Neural progenitor cell (in vitro differentiated cells): Measurements from ENCODE around the gene KCNE2. TPM values are rescaled to one million over a fixed set of nuclear protein-coding genes. Genes with fewer than 3 reads are reported as not detected.

Experiments
- DNase-seq: peaks from one replicate; pipeline ENCODE4 v3.0.0-alpha.2; 2016; ENCODE audit warnings: low spot score
- H2AFZ ChIP-seq: fragments of 200-600 bp; sonication (generic); replicated peaks from 2 replicates; pipeline ENCODE4 v1.6.1; 2016; ENCODE audit warnings: antibody characterized with exemption
- H3F3A ChIP-seq: fragments of 200-600 bp; sonication (generic); 2 replicates; pipeline ENCODE4 v1.6.1; 2016; ENCODE audit warnings: antibody characterized with exemption, low read depth
- H3K27ac ChIP-seq: fragments of 200-600 bp; sonication (generic); 2 replicates; pipeline ENCODE4 v1.5.1; 2016; ENCODE audit warnings: mild to moderate bottlenecking
- H3K27me3 ChIP-seq: fragments of 200-600 bp; sonication (generic); 2 replicates; pipeline ENCODE4 v1.6.1; 2016; ENCODE audit warnings: mild to moderate bottlenecking, moderate library complexity
- H3K36me3 ChIP-seq: fragments of 200-600 bp; sonication (generic); 2 replicates; pipeline ENCODE4 v1.5.1; 2016
- H3K4me1 ChIP-seq: fragments of 200-600 bp; sonication (generic); 2 replicates; pipeline ENCODE4 v1.6.1; 2016; ENCODE audit warnings: mixed run types
- H3K4me2 ChIP-seq: fragments of 200-600 bp; sonication (generic); 2 replicates; pipeline ENCODE4 v1.6.1; 2016
- H3K4me3 ChIP-seq: fragments of 200-600 bp; sonication (generic); 2 replicates; pipeline ENCODE4 v1.5.1; 2016
- H3K79me2 ChIP-seq: fragments of 200-600 bp; sonication (generic); 2 replicates; pipeline ENCODE4 v1.6.1; 2016; ENCODE audit warnings: low read depth
- H3K9ac ChIP-seq: fragments of 200-600 bp; sonication (generic); 2 replicates; pipeline ENCODE4 v1.6.1; 2016
- H3K9me3 ChIP-seq: fragments of 200-600 bp; sonication (generic); 2 replicates; pipeline ENCODE4 v1.5.1; 2016; ENCODE audit warnings: low read depth
- H4K20me1 ChIP-seq: fragments of 200-600 bp; sonication (generic); 2 replicates; pipeline ENCODE4 v1.6.1; 2016; ENCODE audit warnings: low read depth
- H3K27ac Mint-ChIP-seq: 3 replicates; pipeline ENCODE4 v1.8.0; 2021; ENCODE audit warnings: mixed read lengths
- H3K27me3 Mint-ChIP-seq: 2 replicates; pipeline ENCODE4 v1.8.0; 2022; ENCODE audit warnings: low read depth, mild to moderate bottlenecking, inconsistent platforms, moderate library complexity, mixed read lengths; ENCODE audit not compliant: insufficient read depth
- H3K36me3 Mint-ChIP-seq: 3 replicates; pipeline ENCODE4 v1.8.0; 2021; ENCODE audit warnings: mixed read lengths
- H3K4me1 Mint-ChIP-seq: 3 replicates; pipeline ENCODE4 v1.8.0; 2021; ENCODE audit warnings: mixed read lengths
- H3K4me3 Mint-ChIP-seq: 3 replicates; pipeline ENCODE4 v1.8.0; 2021; ENCODE audit warnings: mild to moderate bottlenecking, moderate library complexity, mixed read lengths
- H3K9me3 Mint-ChIP-seq: 3 replicates; pipeline ENCODE4 v1.8.0; 2020; ENCODE audit warnings: mixed read lengths
- CTCF ChIP-seq: fragments of 200-600 bp; sonication (generic); IDR thresholded peaks from 2 replicates; pipeline ENCODE4 v1.5.1; 2017; ENCODE audit warnings: antibody characterized with exemption, mild to moderate bottlenecking
- EZH2 ChIP-seq: fragments of 200-600 bp; sonication (generic); IDR thresholded peaks from 2 replicates; pipeline ENCODE4 v1.6.1; 2017; ENCODE audit warnings: antibody characterized with exemption, mild to moderate bottlenecking, moderate library complexity
- EZH2phosphoT487 ChIP-seq: fragments of 200-600 bp; sonication (generic); IDR thresholded peaks from 2 replicates; pipeline ENCODE4 v1.6.1; 2017; ENCODE audit warnings: antibody characterized with exemption
- total RNA-seq: library from RNA; depleted of rRNA; stranded (reverse); fragments of >200 nt; gene quantifications from 2 replicates; pipeline ENCODE4 v1.2.3, GENCODE V29; 2015; ENCODE audit warnings: low replicate concordance

The KCNE2 gene
- total RNA-seq, 1 donor from 2014 or later = 0.19 TPM

GRCh38 chr21:34336756-34337391, 26.9 kb upstream of the KCNE2 start:
- no peak for DNase-seq
- H3K36me3 Mint-ChIP-seq = peaks cover 2% of the 10 kb centered on the region
- H3F3A ChIP-seq = peaks cover 13% of the 10 kb centered on the region
- H3K4me2 ChIP-seq = no peak overlapping the region
- H3K4me1 Mint-ChIP-seq = peaks cover 30% of the 10 kb centered on the region
- H3K4me3 Mint-ChIP-seq = no peak overlapping the region
- H3K27me3 Mint-ChIP-seq = peaks cover 2% of the 10 kb centered on the region
- peaks cover 38% of the 10 kb centered on the region for H3K4me1 ChIP-seq
- H3K27ac Mint-ChIP-seq = no peak overlapping the region
- H3K36me3 ChIP-seq = no peaks in the 10 kb centered on the region
- no peaks in the 10 kb centered on the region for H3K9me3 ChIP-seq
- H4K20me1 ChIP-seq = no peaks in the 10 kb centered on the region
- H3K27me3 ChIP-seq = no peaks in the 10 kb centered on the region
- H3K4me3 ChIP-seq = no peak overlapping the region
- H2AFZ ChIP-seq = no peak overlapping the region
- TF ChIP-seq EZH2phosphoT487 (no peak), EZH2 (no peak), CTCF (no peak)
- H3K79me2 ChIP-seq = no peaks in the 10 kb centered on the region
- H3K9me3 Mint-ChIP-seq = peaks cover under 1% of the 10 kb centered on the region
- no peak overlapping the region for H3K9ac ChIP-seq
- H3K27ac ChIP-seq = no peak overlapping the region

DNA sequence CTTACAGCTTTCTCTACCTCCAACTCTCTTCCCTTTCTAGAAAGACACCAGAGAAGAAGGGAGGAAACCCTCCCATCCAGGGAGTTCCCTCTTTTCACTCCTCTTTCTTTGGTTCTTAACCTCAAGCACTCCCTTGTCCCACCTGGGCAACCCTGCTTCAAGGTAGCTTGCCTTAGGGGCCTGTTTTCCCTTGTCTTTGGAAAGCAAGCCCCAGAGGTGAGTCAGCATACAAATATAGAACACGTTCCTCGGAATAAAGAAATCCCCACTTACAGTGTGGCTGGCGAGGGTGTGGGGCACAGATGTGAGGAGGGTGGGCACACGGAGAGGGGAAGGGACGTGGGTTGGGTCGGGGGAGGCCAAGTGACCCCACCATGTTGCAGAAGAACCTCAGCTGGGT, 26.1 kb upstream of the KCNE2 start:
- H3F3A ChIP-seq = peaks cover 13% of the 10 kb centered on the region
- H3K79me2 ChIP-seq = no peaks in the 10 kb centered on the region
- Mint-ChIP-seq H3K27me3 (peaks cover 2% of the 10 kb centered on the region), H3K27ac (peak overlapping the region; percentile 76), H3K9me3 (peaks cover 4% of the 10 kb centered on the region), H3K4me1 (peaks cover 30% of the 10 kb centered on the region), H3K4me3 (no peak overlapping the region), H3K36me3 (peaks cover 2% of the 10 kb centered on the region)
- H3K4me3 ChIP-seq = no peak overlapping the region
- H3K4me2 ChIP-seq = no peak overlapping the region
- no peak overlapping the region for H3K27ac ChIP-seq
- no peaks in the 10 kb centered on the region for H3K9me3 ChIP-seq
- no peaks in the 10 kb centered on the region for H3K36me3 ChIP-seq
- H3K9ac ChIP-seq = no peak overlapping the region
- no peak for DNase-seq
- H3K4me1 ChIP-seq = peaks cover 38% of the 10 kb centered on the region
- TF ChIP-seq EZH2phosphoT487 (no peak), CTCF (no peak), EZH2 (no peak)
- H2AFZ ChIP-seq = no peak overlapping the region
- H3K27me3 ChIP-seq = no peaks in the 10 kb centered on the region
- H4K20me1 ChIP-seq = no peaks in the 10 kb centered on the region

GRCh38 chr21:34338226-34338625, 25.6 kb upstream of the KCNE2 start:
- peaks cover 2% of the 10 kb centered on the region for H3K36me3 Mint-ChIP-seq
- Histone ChIP-seq H3K9me3 (no peaks in the 10 kb centered on the region), H3K4me1 (peaks cover 36% of the 10 kb centered on the region), H2AFZ (no peak overlapping the region), H3K27me3 (no peaks in the 10 kb centered on the region), H4K20me1 (no peaks in the 10 kb centered on the region), H3K27ac (no peak overlapping the region), H3F3A (peaks cover 13% of the 10 kb centered on the region), H3K4me3 (no peak overlapping the region), H3K79me2 (no peaks in the 10 kb centered on the region), H3K9ac (no peak overlapping the region), H3K36me3 (no peaks in the 10 kb centered on the region), H3K4me2 (no peak overlapping the region)
- H3K27ac Mint-ChIP-seq = no peak overlapping the region
- TF ChIP-seq EZH2 = no peak
- no peak for TF ChIP-seq CTCF
- TF ChIP-seq EZH2phosphoT487 = no peak
- no peak overlapping the region for H3K4me3 Mint-ChIP-seq
- no peak for DNase-seq
- peaks cover 30% of the 10 kb centered on the region for H3K4me1 Mint-ChIP-seq
- peaks cover 2% of the 10 kb centered on the region for H3K27me3 Mint-ChIP-seq
- H3K9me3 Mint-ChIP-seq = peaks cover 4% of the 10 kb centered on the region
